Chondrocyte (in vitro differentiated cells): ENCODE data around the gene LIME1. TPM values are rescaled to one million over a fixed set of nuclear protein-coding genes. Genes with fewer than 3 reads are reported as not detected.

ENCODE experiments used
- DNase-seq: peaks from one replicate; pipeline ENCODE4 v3.0.0; 2021; ENCODE audit warnings: mixed read lengths, low spot score
- H3K27ac Mint-ChIP-seq: one replicate; pipeline ENCODE4 v1.8.0; 2021; ENCODE audit warnings: mild to moderate bottlenecking, moderate library complexity, mixed read lengths; ENCODE audit not compliant: unreplicated experiment
- H3K27me3 Mint-ChIP-seq: 2 replicates; pipeline ENCODE4 v1.8.0; 2021; ENCODE audit warnings: low read depth, mixed read lengths
- H3K36me3 Mint-ChIP-seq: 2 replicates; pipeline ENCODE4 v1.8.0; 2021; ENCODE audit warnings: low read depth, mixed read lengths
- H3K4me1 Mint-ChIP-seq: 2 replicates; pipeline ENCODE4 v1.8.0; 2021; ENCODE audit warnings: low read depth, mild to moderate bottlenecking, mixed read lengths
- H3K4me3 Mint-ChIP-seq: one replicate; pipeline ENCODE4 v1.8.0; 2021; ENCODE audit warnings: mild to moderate bottlenecking, moderate library complexity, mixed read lengths; ENCODE audit not compliant: unreplicated experiment
- H3K9me3 Mint-ChIP-seq: 2 replicates; pipeline ENCODE4 v1.8.0; 2021; ENCODE audit warnings: low read depth, mixed read lengths
- CTCF ChIP-seq: fragments of 200-600 bp; sonication (generic); IDR thresholded peaks from 2 replicates; pipeline ENCODE4 v1.5.0; 2021; ENCODE audit warnings: antibody characterized with exemption, mild to moderate bottlenecking, moderate library complexity
- long read RNA-seq: library from polyadenylated mRNA; stranded (forward); transcript quantifications from one replicate; pipeline ENCODE4 v2.0.0, GENCODE V29; 2021
- total RNA-seq: library from RNA; stranded (reverse); gene quantifications from 3 replicates; pipeline ENCODE4 v1.2.1, GENCODE V29; 2021

Gene LIME1, protein sequence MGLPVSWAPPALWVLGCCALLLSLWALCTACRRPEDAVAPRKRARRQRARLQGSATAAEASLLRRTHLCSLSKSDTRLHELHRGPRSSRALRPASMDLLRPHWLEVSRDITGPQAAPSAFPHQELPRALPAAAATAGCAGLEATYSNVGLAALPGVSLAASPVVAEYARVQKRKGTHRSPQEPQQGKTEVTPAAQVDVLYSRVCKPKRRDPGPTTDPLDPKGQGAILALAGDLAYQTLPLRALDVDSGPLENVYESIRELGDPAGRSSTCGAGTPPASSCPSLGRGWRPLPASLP
- total RNA-seq, result 6.8 to 9.7 TPM (median 7.1 TPM) in 3 replicates
- long read RNA-seq, result 0 reads

GRCh38 chr20:63735859-63736718 is at the start of gene LIME1:
TSS of gene LIME1 (plus strand) at chr20:63736664. CDS start at chr20:63737550, 886 bp downstream.
- DNase-seq, result peak; percentile 92
- no peak for TF ChIP-seq CTCF
- no peaks in the 10 kb centered on the region for H3K27me3 Mint-ChIP-seq
- H3K9me3 Mint-ChIP-seq, result no peaks in the 10 kb centered on the region
- H3K36me3 Mint-ChIP-seq, result peaks cover 4% of the 10 kb centered on the region
- H3K4me1 Mint-ChIP-seq, result peaks cover 3% of the 10 kb centered on the region
- H3K27ac Mint-ChIP-seq, result peak within 1 kb of the TSS; percentile 63
- H3K4me3 Mint-ChIP-seq, result no peak within 1 kb of the TSS

GRCh38 chr20:63687419-63688178 is 48.9 kb upstream of the LIME1 start:
- no peak for DNase-seq
- Mint-ChIP-seq H3K27ac (no peak overlapping the region), H3K4me3 (no peak overlapping the region), H3K27me3 (no peaks in the 10 kb centered on the region), H3K9me3 (no peaks in the 10 kb centered on the region), H3K36me3 (peaks cover 3% of the 10 kb centered on the region), H3K4me1 (peaks cover 21% of the 10 kb centered on the region)
- TF ChIP-seq CTCF, result no peak

- H3K4me1 Mint-ChIP-seq, result peaks cover 17% of the 10 kb centered on the region
- peaks cover 3% of the 10 kb centered on the region for H3K36me3 Mint-ChIP-seq
- H3K4me3 Mint-ChIP-seq, result no peak overlapping the region
- H3K27me3 Mint-ChIP-seq, result no peaks in the 10 kb centered on the region
- H3K27ac Mint-ChIP-seq, result no peak overlapping the region
- H3K9me3 Mint-ChIP-seq, result no peaks in the 10 kb centered on the region
- no peak for TF ChIP-seq CTCF
- DNase-seq, result no peak
These were observed 48.0 kb upstream of the LIME1 start for GRCh38 chr20:63688228-63689045.

GRCh38 chr20:63689046-63690002 is 47.1 kb upstream of the LIME1 start:
- DNase-seq, result no peak
- TF ChIP-seq CTCF, result no peak
- no peak overlapping the region for H3K4me3 Mint-ChIP-seq
- peaks cover 5% of the 10 kb centered on the region for H3K36me3 Mint-ChIP-seq
- H3K4me1 Mint-ChIP-seq, result peaks cover 12% of the 10 kb centered on the region
- no peaks in the 10 kb centered on the region for H3K27me3 Mint-ChIP-seq
- H3K27ac Mint-ChIP-seq, result no peak overlapping the region
- no peaks in the 10 kb centered on the region for H3K9me3 Mint-ChIP-seq
